Mucosa of stomach (tissue), 1 donor: ENCODE measurements around the gene SLC26A11.

Source experiments
- H3K27me3 ChIP-seq: one replicate; pipeline ENCODE4 v1.7.0; 2013; ENCODE audit warnings: mild to moderate bottlenecking, low read length; ENCODE audit not compliant: control insufficient read depth, insufficient read depth
- H3K36me3 ChIP-seq: one replicate; pipeline ENCODE4 v1.7.0; 2013; ENCODE audit warnings: low read length; ENCODE audit not compliant: control insufficient read depth, insufficient read depth
- H3K4me1 ChIP-seq: one replicate; pipeline ENCODE4 v1.7.0; 2013; ENCODE audit warnings: mild to moderate bottlenecking, low read length; ENCODE audit not compliant: control insufficient read depth, insufficient read depth
- H3K4me3 ChIP-seq: one replicate; pipeline ENCODE4 v1.7.0; 2013; ENCODE audit warnings: low read length
- H3K9ac ChIP-seq: one replicate; pipeline ENCODE4 v1.7.0; 2013; ENCODE audit warnings: mild to moderate bottlenecking, low read length, moderate library complexity
- H3K9me3 ChIP-seq: one replicate; pipeline ENCODE4 v1.7.0; 2013; ENCODE audit warnings: mild to moderate bottlenecking, low read length, moderate library complexity; ENCODE audit not compliant: control insufficient read depth
- donor health status: Pancreatic carcinoma.

Gene SLC26A11

DNA sequence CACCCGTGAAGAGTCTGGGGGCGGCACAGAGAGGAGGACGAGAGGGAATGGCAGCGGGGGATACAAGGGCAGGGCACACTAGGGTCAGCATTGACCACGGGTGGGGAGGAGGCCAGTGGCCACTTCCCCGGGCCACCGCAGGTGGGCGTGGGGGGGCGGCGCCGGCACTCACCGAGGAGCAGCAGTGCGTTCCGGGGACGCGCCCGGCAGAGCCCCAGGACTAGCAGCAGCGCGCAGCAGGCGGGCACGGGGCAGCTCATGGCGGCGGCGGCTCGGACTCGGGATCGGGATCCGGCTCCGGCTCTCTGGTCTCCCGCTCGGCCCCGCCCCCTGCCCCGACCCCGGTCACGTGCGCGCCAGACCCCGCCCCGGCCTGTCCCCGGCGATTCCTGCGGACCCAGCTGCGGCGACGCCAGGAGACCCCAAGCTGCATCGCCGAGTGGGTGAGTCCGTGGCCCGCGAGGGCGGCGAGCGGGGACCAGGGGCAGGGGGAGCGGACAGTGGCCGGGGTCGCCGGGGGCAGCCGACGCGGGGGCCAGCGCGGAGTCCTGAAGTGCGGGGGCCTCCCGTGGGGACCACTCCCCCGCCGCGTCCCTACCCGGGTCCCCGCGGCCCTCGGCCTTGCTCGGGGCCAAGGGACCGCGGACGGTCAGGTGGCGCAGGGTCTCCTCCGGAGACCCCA is at the start of gene SLC26A11, which contains the start of gene SGSH:
SLC26A11 (plus strand) TSS at position 374 of the 682 bp plus-strand sequence. CDS start 1,134 bp downstream, outside the sequence.
SGSH (minus strand) TSS at position 280 of the 682 bp plus-strand sequence; CDS start at position 260, 20 bp downstream.
- Histone ChIP-seq H3K4me3 (peak within 1 kb of the TSS; percentile 84), H3K9me3 (no peaks in the 10 kb centered on the region), H3K36me3 (peaks cover 5% of the 10 kb centered on the region), H3K9ac (peak within 1 kb of the TSS; percentile 96), H3K27me3 (no peaks in the 10 kb centered on the region), H3K4me1 (peaks cover 18% of the 10 kb centered on the region)

DNA sequence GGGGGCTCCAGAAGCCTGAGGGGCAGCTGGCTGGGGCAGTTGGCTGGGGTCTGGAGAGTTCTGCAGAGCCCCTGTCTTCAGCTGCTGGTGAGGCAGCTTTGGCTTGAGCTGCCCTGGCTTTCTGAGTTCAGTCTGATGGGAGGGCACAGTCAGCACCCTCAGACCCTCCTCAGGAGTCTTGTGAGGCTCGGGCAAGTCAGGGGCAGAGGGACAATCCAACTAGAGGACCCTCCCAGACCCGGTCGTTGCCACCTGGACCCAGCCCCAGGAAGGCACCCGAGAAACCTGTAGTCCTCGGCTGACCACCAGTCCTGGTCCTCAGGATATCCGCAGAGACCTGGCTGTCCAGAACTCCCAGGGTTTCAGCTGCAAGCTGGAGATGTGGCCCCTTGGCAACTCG is 48.5 kb upstream of the SLC26A11 start:
- H3K4me3 ChIP-seq: no peak overlapping the region
- peaks cover 4% of the 10 kb centered on the region for H3K27me3 ChIP-seq
- peaks cover 6% of the 10 kb centered on the region for H3K4me1 ChIP-seq
- H3K9ac ChIP-seq: no peak overlapping the region
- no peaks in the 10 kb centered on the region for H3K36me3 ChIP-seq
- H3K9me3 ChIP-seq: no peaks in the 10 kb centered on the region

DNA sequence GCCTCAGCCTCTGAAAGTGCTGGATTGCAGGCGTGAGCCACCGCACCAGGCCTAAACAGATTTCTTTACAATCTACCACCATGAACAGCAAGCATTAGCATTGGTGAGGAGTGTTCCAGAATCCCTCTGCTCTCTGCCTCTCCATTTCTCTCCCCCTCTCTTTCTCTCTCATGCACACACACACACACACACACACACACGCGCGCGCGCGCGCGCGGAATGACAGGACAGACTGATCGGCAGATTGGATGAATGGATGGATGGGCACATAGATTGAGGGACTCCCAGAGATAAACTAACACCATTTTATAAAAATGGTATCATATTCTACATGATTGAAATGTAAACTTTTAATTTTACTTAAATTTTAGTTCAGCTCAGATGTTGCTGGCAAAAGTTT is 47.1 kb upstream of the SLC26A11 start:
- Histone ChIP-seq H3K9me3 (no peaks in the 10 kb centered on the region), H3K36me3 (no peaks in the 10 kb centered on the region), H3K9ac (no peak overlapping the region), H3K27me3 (peaks cover 4% of the 10 kb centered on the region), H3K4me3 (no peak overlapping the region), H3K4me1 (peaks cover 6% of the 10 kb centered on the region)

DNA sequence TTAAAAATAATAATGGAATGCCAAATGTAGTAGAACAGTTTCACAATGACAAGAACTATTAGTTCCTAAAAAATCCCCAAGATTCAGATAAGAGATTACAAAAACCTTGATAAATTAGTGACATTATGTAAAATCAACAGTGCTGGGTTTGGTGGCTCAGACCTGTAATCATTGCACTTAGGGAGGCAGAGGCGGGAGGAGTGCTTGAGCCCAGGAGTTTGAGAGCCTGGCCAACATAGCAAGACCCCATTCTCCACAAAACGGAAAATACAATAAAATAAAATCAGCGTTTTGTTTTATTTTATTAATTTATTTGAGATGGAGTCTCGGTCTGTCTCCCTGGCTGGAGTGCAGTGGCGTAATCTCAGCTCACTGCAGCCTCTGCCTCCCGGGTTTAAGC is 46.3 kb upstream of the SLC26A11 start:
- no peaks in the 10 kb centered on the region for H3K36me3 ChIP-seq
- peaks cover 6% of the 10 kb centered on the region for H3K4me1 ChIP-seq
- no peak overlapping the region for H3K9ac ChIP-seq
- H3K9me3 ChIP-seq: no peaks in the 10 kb centered on the region
- H3K4me3 ChIP-seq: no peak overlapping the region
- H3K27me3 ChIP-seq: peaks cover 4% of the 10 kb centered on the region

DNA sequence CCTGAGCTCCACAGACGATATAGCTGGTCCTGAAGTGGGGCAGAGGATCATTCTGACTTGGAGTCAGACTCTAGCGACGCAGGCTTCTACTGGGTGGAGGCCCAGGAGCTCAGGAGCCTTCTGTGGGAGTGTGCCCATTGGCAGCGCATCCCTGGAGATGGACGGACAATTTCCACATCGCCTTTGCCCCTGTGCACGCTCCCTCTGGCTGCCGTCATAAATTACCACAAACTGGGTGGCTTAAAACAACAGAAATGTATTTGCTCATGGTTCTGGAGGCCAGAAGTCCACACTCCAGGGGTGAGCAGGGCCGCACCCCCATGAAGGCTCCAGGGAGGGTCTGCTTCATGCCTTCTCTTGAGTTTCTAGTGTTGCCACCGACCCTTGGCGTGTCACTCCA is 43.5 kb upstream of the SLC26A11 start:
- Histone ChIP-seq H3K9me3 (no peaks in the 10 kb centered on the region), H3K27me3 (peaks cover 4% of the 10 kb centered on the region), H3K4me1 (peaks cover 6% of the 10 kb centered on the region), H3K9ac (no peak overlapping the region), H3K36me3 (no peaks in the 10 kb centered on the region), H3K4me3 (no peak overlapping the region)

DNA sequence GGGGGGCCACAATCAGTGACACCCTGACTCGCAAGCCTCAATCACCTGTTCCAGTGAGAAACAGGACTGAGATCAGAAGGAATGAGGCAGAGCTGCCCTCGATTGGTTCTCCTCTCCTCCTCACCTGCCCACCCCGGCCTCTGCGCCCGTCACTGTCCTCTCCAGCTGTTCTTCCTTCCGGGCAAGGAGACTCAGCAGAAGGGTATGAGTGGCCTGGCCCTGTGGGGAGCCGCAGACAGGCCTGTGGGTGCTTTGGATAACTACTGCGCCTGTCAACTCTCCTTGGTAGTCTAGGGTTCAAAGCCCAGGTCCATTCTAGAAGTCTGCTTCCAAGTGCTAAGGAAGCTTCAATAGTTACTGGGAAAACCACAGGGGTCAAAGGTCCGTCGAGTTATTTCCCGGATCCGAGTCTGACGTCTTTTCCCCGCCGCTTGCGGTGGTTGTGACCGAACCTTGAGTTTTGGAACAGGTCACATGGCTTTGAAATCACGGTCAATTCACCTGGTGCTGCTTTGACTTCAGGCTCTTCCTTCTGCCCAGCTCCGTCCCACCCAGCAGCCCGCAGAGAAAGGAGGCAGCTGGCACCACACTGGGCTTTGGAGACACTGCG is 42.1 kb upstream of the SLC26A11 start:
- Histone ChIP-seq H3K4me1 (peaks cover 6% of the 10 kb centered on the region), H3K9me3 (no peaks in the 10 kb centered on the region), H3K27me3 (peaks cover 4% of the 10 kb centered on the region), H3K9ac (no peak overlapping the region), H3K36me3 (no peaks in the 10 kb centered on the region), H3K4me3 (no peak overlapping the region)

DNA sequence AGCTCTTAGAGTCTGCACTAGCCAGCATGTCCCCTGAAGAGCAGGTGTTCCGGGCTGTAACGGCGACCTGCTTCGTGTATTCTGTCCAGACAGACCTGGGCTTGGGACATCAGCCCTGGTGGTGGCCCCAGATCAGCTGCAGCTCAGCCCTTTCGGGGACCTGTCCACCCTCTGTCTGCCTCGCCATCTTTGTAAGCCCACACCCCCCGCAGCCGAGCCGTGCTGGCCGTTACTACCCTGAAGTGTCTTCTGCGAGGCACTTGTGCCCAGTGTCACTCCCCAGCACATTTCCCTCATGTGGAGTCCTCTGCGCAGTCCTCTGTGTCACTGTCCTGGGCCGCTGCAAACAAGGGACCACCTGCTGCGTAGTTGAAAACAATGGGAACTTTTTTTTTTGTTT is 40.0 kb upstream of the SLC26A11 start:
- peaks cover 5% of the 10 kb centered on the region for H3K4me1 ChIP-seq
- H3K9ac ChIP-seq: no peak overlapping the region
- H3K9me3 ChIP-seq: no peaks in the 10 kb centered on the region
- H3K36me3 ChIP-seq: no peaks in the 10 kb centered on the region
- H3K4me3 ChIP-seq: no peak overlapping the region
- H3K27me3 ChIP-seq: peaks cover 4% of the 10 kb centered on the region

DNA sequence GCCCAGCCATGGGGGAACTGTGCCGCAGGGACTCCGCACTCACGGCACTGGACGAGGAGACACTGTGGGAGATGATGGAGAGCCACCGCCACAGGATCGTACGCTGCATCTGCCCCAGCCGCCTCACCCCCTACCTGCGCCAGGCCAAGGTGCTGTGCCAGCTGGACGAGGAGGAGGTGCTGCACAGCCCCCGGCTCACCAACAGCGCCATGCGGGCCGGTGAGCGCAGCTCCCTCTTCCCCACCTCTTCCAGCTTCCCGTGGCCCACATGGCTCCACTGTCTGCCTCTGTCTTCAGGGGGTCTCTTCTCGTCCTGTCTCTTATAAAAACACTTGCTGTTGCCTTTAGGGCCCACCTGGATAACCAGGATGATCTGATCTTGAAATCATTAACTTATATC is 38.8 kb upstream of the SLC26A11 start:
- Histone ChIP-seq H3K9me3 (no peaks in the 10 kb centered on the region), H3K36me3 (no peaks in the 10 kb centered on the region), H3K9ac (no peak overlapping the region), H3K27me3 (no peaks in the 10 kb centered on the region), H3K4me1 (no peaks in the 10 kb centered on the region), H3K4me3 (no peak overlapping the region)

DNA sequence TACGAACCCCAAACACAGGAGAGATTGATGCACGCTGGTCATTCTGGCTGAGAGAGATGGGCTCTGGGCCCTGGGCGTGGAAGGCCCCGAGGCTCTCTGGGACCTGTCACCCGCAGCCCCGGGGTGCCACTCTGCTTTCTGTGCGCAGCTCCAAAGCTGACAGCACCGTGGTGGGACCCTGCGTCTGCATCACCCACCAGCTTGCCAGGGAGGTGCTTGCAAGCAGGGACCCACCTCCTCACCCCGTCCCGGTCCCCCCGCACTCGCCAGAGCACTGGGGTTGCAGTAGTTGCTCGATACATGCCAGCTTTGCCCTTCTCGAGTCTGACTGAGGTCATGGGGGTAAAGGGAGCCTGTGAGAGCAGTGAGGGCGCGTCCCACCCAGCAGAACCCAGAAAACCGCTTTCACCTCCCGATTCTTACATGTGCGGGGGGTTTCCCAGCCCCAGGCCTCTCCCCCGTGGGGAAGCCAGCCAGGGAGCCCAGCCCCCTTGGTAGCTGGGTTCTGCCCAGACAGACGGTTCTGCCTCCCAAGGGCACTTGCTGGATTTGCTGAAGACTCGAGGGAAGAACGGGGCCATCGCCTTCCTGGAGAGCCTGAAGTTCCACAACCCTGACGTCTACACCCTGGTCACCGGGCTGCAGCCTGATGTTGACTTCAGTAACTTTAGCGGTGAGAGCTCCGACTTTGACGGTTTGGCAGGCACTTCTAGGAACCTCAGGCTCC is 37.9 kb upstream of the SLC26A11 start:
- Histone ChIP-seq H3K9me3 (no peaks in the 10 kb centered on the region), H3K27me3 (no peaks in the 10 kb centered on the region), H3K9ac (no peak overlapping the region), H3K36me3 (no peaks in the 10 kb centered on the region), H3K4me1 (peaks cover 4% of the 10 kb centered on the region), H3K4me3 (no peak overlapping the region)

DNA sequence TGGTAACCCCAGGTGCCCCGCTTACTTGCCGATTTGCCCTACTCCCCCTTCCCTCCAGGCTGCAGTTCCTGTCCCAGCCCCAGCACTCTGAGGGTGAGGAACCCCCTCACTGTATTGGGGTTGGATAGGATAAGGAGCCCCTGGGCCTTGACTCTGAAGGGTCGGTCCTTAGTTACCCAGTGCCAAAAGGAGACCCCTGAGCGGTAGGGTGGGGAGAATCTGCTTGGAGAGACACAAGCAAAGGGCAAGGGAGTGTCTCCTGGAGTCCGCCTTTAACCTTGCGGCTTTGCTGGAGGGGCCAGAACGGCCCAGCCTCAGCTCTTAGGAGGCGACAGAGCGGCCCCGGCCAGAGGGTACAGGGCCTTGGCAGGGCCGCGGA is 37.4 kb upstream of the SLC26A11 start:
- Histone ChIP-seq H3K27me3 (no peaks in the 10 kb centered on the region), H3K36me3 (no peaks in the 10 kb centered on the region), H3K9me3 (no peaks in the 10 kb centered on the region), H3K9ac (no peak overlapping the region), H3K4me3 (no peak overlapping the region), H3K4me1 (peaks cover 8% of the 10 kb centered on the region)

DNA sequence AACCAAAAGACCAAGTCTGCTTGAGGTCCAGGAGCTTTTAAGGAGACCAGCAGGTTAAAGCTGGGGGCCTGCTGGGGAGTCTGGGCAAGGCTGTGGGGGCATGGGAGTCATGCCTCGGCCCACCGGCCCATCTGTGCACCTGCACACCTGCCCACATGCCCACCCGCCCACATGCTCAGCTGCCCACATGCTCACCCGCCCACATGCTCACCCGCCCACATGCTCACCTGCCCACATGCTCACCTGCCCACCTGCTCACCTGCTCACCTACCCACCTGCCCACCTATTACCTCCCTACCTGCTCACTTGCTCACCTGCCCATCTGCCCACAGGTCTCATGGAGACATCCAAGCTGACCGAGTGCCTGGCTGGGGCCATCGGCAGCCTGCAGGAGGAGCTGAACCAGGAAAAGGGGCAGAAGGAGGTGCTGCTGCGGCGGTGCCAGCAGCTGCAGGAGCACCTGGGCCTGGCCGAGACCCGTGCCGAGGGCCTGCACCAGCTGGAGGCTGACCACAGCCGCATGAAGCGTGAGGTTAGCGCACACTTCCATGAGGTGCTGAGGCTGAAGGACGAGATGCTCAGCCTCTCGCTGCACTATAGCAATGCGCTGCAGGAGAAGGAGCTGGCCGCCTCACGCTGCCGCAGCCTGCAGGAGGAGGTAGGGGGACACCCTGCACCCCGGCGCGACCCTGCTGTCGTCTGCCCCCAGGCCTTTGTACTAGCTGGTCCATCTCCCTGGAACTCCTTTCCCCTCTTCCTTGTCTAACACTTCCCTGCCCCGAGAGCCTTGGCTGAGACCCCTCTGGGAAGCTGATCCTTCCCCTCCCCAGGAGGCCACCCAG is 36.4 kb upstream of the SLC26A11 start:
- H3K27me3 ChIP-seq: no peaks in the 10 kb centered on the region
- H3K9ac ChIP-seq: no peak overlapping the region
- no peaks in the 10 kb centered on the region for H3K36me3 ChIP-seq
- no peak overlapping the region for H3K4me3 ChIP-seq
- H3K4me1 ChIP-seq: peaks cover 14% of the 10 kb centered on the region
- H3K9me3 ChIP-seq: no peaks in the 10 kb centered on the region

DNA sequence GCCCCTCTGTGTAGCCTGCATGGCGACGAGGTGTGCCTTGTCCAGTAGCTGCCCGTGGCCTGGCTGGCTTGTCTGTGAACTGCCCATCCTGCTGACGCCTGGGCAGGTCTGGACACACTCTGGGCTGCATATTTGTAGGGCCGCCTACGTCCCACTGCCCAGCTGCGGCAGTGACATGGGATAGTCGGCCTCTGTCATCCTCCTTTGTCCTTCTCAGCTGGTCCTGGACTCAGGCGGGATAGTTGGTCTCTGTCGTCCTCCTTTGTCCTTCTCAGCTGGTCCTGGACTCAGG is 35.9 kb upstream of the SLC26A11 start:
- Histone ChIP-seq H3K9me3 (no peaks in the 10 kb centered on the region), H3K36me3 (no peaks in the 10 kb centered on the region), H3K9ac (no peak overlapping the region), H3K4me3 (no peak overlapping the region), H3K27me3 (no peaks in the 10 kb centered on the region), H3K4me1 (peaks cover 14% of the 10 kb centered on the region)
